HG02970 (cell line): ENCODE data around the gene ANO9.
"Not testable (repeated sequence)": the region's sequence is repeated elsewhere in the genome, so short reads cannot be mapped to it uniquely, and the experiment has no call there.

ENCODE experiments used
- ATAC-seq: cut with Tn5 transposase; IDR thresholded peaks from one replicate; pipeline ENCODE4 v1.9.1; 2021; ENCODE audit warnings: mild to moderate bottlenecking, moderate library complexity, moderate number of reproducible peaks; ENCODE audit not compliant: unreplicated experiment, low FRiP score

Gene ANO9

GRCh38 chr11:390175-390574, 51.6 kb downstream of the ANO9 start:
- ATAC-seq: no peak

GRCh38 chr11:389369-389768, 52.4 kb downstream of the ANO9 start:
- not testable (repeated sequence) for ATAC-seq

GRCh38 chr11:387193-387793, 54.5 kb downstream of the ANO9 start:
- no peak for ATAC-seq

- no peak for ATAC-seq
These were observed 55.3 kb downstream of the ANO9 start for GRCh38 chr11:386483-386882.

GRCh38 chr11:385594-386351, 56.0 kb downstream of the ANO9 start:
- ATAC-seq: no peak

GRCh38 chr11:384511-384910, 57.3 kb downstream of the ANO9 start:
- ATAC-seq: no peak

GRCh38 chr11:383431-383830, 58.4 kb downstream of the ANO9 start:
- ATAC-seq: no peak

GRCh38 chr11:382081-382629, 59.7 kb downstream of the ANO9 start:
- no peak for ATAC-seq

- no peak for ATAC-seq
These were observed 60.2 kb downstream of the ANO9 start for GRCh38 chr11:381501-382072.

GRCh38 chr11:380996-381395, 60.8 kb downstream of the ANO9 start:
- no peak for ATAC-seq

GRCh38 chr11:380491-380890, 61.3 kb downstream of the ANO9 start:
- ATAC-seq: no peak

- no peak for ATAC-seq
These were observed 61.7 kb downstream of the ANO9 start for GRCh38 chr11:380095-380480.

GRCh38 chr11:379205-380094, 62.4 kb downstream of the ANO9 start:
- no peak for ATAC-seq

- no peak for ATAC-seq
These were observed 63.8 kb downstream of the ANO9 start for GRCh38 chr11:377883-378500.

- ATAC-seq: no peak
These were observed 64.5 kb downstream of the ANO9 start for GRCh38 chr11:377174-377865.

GRCh38 chr11:376531-377173, 65.2 kb downstream of the ANO9 start:
- ATAC-seq: no peak

GRCh38 chr11:375065-376025, 66.5 kb downstream of the ANO9 start:
- ATAC-seq: no peak
